ENCODE data around the gene PLEKHG4B.

Gene PLEKHG4B

GRCh38 chr5:199197-199949 lies 107.4 kb downstream of the PLEKHG4B start:
- H3K36me3 ChIP-seq (ENCODE audit: low read length), result 0 out of 2 replicates have a peak, but pooled peaks cover 2% of the 10 kb centered on the region
- no peaks in the 10 kb centered on the region for H3K27me3 ChIP-seq (ENCODE audit: low read length)
- no peaks in the 10 kb centered on the region for H3K9me3 ChIP-seq (ENCODE audit: insufficient read depth, low read length)
- H3K9me2 ChIP-seq (replicated peaks; ENCODE audit: insufficient read depth, low read length), result no peaks in the 10 kb centered on the region
- no peaks in the 10 kb centered on the region for H4K20me1 ChIP-seq (ENCODE audit: low read depth, low read length)
- no peak overlapping the region for H3K27ac ChIP-seq (ENCODE audit: low read depth, low read length)
- no peak overlapping the region for H2AFZ ChIP-seq (ENCODE audit: low read depth, low read length, severe bottlenecking)
- no peaks in the 10 kb centered on the region for H3F3A ChIP-seq (ENCODE audit: insufficient read depth)
- no peak overlapping the region for H3K9ac ChIP-seq (ENCODE audit: low read length)
- TF ChIP-seq EZH2phosphoT487 (conservative IDR thresholded peaks at IDR 0.05; ENCODE audit: low read length) (no peak), CTCF (IDR thresholded peaks at IDR 0.05; ENCODE audit: insufficient read depth, low read length, poor library complexity, severe bottlenecking) (no peak)
- no peak overlapping the region for H3K4me3 ChIP-seq (ENCODE audit: insufficient read depth, low read length, poor library complexity, severe bottlenecking)
- H3K79me2 ChIP-seq (ENCODE audit: insufficient read depth, low read length), result no peaks in the 10 kb centered on the region
- H3K4me2 ChIP-seq (ENCODE audit: low read depth, low read length, poor library complexity, severe bottlenecking), result no peak overlapping the region

DNA sequence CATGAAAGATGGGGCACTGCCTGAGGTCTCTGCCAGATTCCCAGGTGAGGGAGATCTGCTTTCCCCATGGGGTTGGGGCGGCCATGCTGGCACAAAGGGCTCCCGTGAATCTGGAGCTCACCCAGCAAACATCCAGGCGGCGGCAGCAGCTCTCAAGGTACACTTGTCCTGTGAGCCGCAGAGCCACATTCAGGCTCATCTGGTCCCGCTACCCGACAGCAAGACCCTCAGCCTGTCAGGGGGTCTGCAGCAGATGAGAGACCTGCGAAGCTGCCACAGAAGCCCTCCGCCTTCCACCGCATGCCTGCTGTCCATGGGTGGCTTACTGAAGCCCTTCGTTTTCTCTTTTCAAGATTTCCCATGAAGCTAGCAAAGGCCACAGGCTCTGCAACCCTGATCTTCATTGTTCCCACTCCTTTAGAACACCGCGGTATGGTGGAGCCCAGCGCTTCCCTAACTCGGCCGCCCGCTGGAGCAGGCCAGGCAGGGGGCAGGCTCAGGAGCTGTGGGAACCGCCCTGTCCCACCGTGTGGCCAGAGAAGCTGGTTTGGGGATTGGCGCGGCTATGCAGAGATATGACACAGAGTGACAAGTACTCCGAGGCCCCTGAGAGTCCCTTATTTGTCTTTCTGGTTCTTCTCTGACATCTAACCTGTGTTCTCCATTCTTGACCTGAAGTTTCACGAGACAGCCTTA lies 108.1 kb downstream of the PLEKHG4B start:
- Histone ChIP-seq H4K20me1 (ENCODE audit: low read depth, low read length) (0 out of 2 replicates have a peak, but pooled peaks cover 5% of the 10 kb centered on the region), H3K9ac (ENCODE audit: low read length) (no peak overlapping the region), H3K79me2 (ENCODE audit: insufficient read depth, low read length) (no peaks in the 10 kb centered on the region), H3K4me2 (ENCODE audit: low read depth, low read length, poor library complexity, severe bottlenecking) (no peak overlapping the region), H3K27ac (ENCODE audit: low read depth, low read length) (no peak overlapping the region), H3K4me3 (ENCODE audit: insufficient read depth, low read length, poor library complexity, severe bottlenecking) (no peak overlapping the region), H3K9me2 (replicated peaks; ENCODE audit: insufficient read depth, low read length) (no peaks in the 10 kb centered on the region), H2AFZ (ENCODE audit: low read depth, low read length, severe bottlenecking) (no peak overlapping the region), H3K9me3 (ENCODE audit: insufficient read depth, low read length) (no peaks in the 10 kb centered on the region), H3K27me3 (ENCODE audit: low read length) (no peaks in the 10 kb centered on the region), H3F3A (ENCODE audit: insufficient read depth) (no peaks in the 10 kb centered on the region), H3K36me3 (ENCODE audit: low read length) (0 out of 2 replicates have a peak, but pooled peaks cover 2% of the 10 kb centered on the region)
- TF ChIP-seq EZH2phosphoT487 (conservative IDR thresholded peaks at IDR 0.05; ENCODE audit: low read length), result no peak
- TF ChIP-seq CTCF (IDR thresholded peaks at IDR 0.05; ENCODE audit: insufficient read depth, low read length, poor library complexity, severe bottlenecking), result no peak

DNA sequence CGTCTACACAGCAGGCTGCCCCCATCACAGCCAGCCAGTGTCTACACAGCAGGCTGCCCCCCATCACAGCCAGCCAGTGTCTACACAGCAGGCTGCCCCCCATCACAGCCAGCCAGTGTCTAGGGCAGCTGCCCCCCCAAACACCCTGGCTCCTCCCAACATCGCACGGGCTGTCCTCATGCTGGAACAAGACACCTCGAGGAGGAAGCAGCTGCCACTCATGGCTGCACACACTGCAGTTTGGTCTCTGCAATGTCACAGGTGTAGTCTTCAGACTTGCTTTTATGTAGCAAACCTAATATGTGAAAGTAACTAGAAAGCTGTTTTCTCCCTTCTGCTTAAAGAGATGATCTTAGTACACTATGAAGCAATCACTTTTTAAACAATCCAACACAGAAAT lies 109.0 kb downstream of the PLEKHG4B start:
- H4K20me1 ChIP-seq (ENCODE audit: low read depth, low read length), result 0 out of 2 replicates have a peak, but pooled peaks cover 5% of the 10 kb centered on the region
- no peaks in the 10 kb centered on the region for H3K79me2 ChIP-seq (ENCODE audit: insufficient read depth, low read length)
- no peaks in the 10 kb centered on the region for H3K9me3 ChIP-seq (ENCODE audit: insufficient read depth, low read length)
- no peaks in the 10 kb centered on the region for H3K27me3 ChIP-seq (ENCODE audit: low read length)
- TF ChIP-seq EZH2phosphoT487 (conservative IDR thresholded peaks at IDR 0.05; ENCODE audit: low read length), result no peak
- TF ChIP-seq CTCF (IDR thresholded peaks at IDR 0.05; ENCODE audit: insufficient read depth, low read length, poor library complexity, severe bottlenecking), result no peak
- H3K9me2 ChIP-seq (replicated peaks; ENCODE audit: insufficient read depth, low read length), result no peaks in the 10 kb centered on the region
- H2AFZ ChIP-seq (ENCODE audit: low read depth, low read length, severe bottlenecking), result no peak overlapping the region
- no peak overlapping the region for H3K4me2 ChIP-seq (ENCODE audit: low read depth, low read length, poor library complexity, severe bottlenecking)
- H3K36me3 ChIP-seq (ENCODE audit: low read length), result 0 out of 2 replicates have a peak, but pooled peaks cover 2% of the 10 kb centered on the region
- H3K27ac ChIP-seq (ENCODE audit: low read depth, low read length), result no peak overlapping the region
- H3K9ac ChIP-seq (ENCODE audit: low read length), result no peak overlapping the region
- H3K4me3 ChIP-seq (ENCODE audit: insufficient read depth, low read length, poor library complexity, severe bottlenecking), result no peak overlapping the region
- H3F3A ChIP-seq (ENCODE audit: insufficient read depth), result no peaks in the 10 kb centered on the region
